T-cell (primary cell): ENCODE results near the gene ENPP3. TPM values are rescaled to one million over a fixed set of nuclear protein-coding genes. Genes with fewer than 3 reads are reported as not detected.

ENCODE experiments used
- ATAC-seq, 4 experiments: fragments of 200-7000 bp in 3 of 4; fragments of 150-1000 bp in 1 of 4; cut with Tn5 transposase; replicated peaks in 1 of 4; 1 replicate in 3 of 4; 2 replicates in 1 of 4; pipeline ENCODE4 v1.10.0; 2021; ENCODE audit warnings: moderate library complexity in 3 of 4, mild to moderate bottlenecking in 2 of 4, moderate number of reproducible peaks in 1 of 4
- CTCF ChIA-PET, 2 donors: fragments of 300-600 bp; sonication (Branson Sonifier 250); formaldehyde crosslinking; loops; one replicate each; lab custom pipeline; 2022; ENCODE audit warnings: antibody characterized with exemption in 2 of 2; lab: Charles Lee
- POLR2A ChIA-PET, 2 donors: fragments of 300-600 bp; sonication (Branson Sonifier 250); formaldehyde crosslinking; loops; one replicate each; lab custom pipeline; 2022; ENCODE audit warnings: antibody characterized with exemption in 2 of 2; lab: Charles Lee
- DNase-seq, 35 experiments: peaks; one replicate each; pipeline versions ENCODE4 v3.0.0 to v3.0.0-alpha.2; 2013 to 2023
- H3K27ac ChIP-seq: one replicate; pipeline ENCODE4 v1.5.1; 2013; ENCODE audit warnings: low read length
- H3K27me3 ChIP-seq, 2 experiments: replicated peaks in 1 of 2; 1 replicate in 1 of 2; 2 replicates in 1 of 2; pipeline versions ENCODE4 v1.6.1 to v1.7.0; 2013; ENCODE audit warnings: low read length in 1 of 2, mixed read lengths in 1 of 2; ENCODE audit not compliant: control insufficient read depth in 2 of 2, insufficient read depth in 2 of 2; ENCODE audit errors: extremely low read depth in 1 of 2
- H3K36me3 ChIP-seq, 2 donors: 1 replicate in 1 of 2; 2 replicates in 1 of 2; pipeline versions ENCODE4 v1.6.1 to v1.7.0; 2013; ENCODE audit warnings: low read length in 1 of 2; ENCODE audit not compliant: control insufficient read depth in 2 of 2, insufficient read depth in 1 of 2; ENCODE audit errors: extremely low read depth in 1 of 2
- H3K4me1 ChIP-seq, 2 experiments: 1 replicate in 1 of 2; 2 replicates in 1 of 2; pipeline versions ENCODE4 v1.6.1 to v1.7.0; 2013; ENCODE audit warnings: low read length in 2 of 2, mixed read lengths in 1 of 2; ENCODE audit not compliant: insufficient read depth in 2 of 2, control insufficient read depth in 1 of 2; ENCODE audit errors: extremely low read depth in 1 of 2
- H3K4me3 ChIP-seq, 2 donors: 1 replicate in 1 of 2; 2 replicates in 1 of 2; pipeline versions ENCODE4 v1.5.1 to v1.7.0; 2013; ENCODE audit warnings: mild to moderate bottlenecking in 2 of 2, low read length in 1 of 2, moderate library complexity in 1 of 2; ENCODE audit not compliant: control insufficient read depth in 1 of 2; ENCODE audit errors: extremely low read depth in 1 of 2
- H3K9me3 ChIP-seq: 2 replicates; pipeline ENCODE4 v1.7.0; 2013
- H3K27ac Mint-ChIP-seq, 2 donors: one replicate each; pipeline ENCODE4 v1.8.0; 2020 to 2021; ENCODE audit warnings: mild to moderate bottlenecking in 2 of 2, mixed read lengths in 2 of 2
- H3K27me3 Mint-ChIP-seq, 2 donors: one replicate each; pipeline ENCODE4 v1.8.0; 2021 to 2022; ENCODE audit warnings: mixed read lengths in 2 of 2
- H3K36me3 Mint-ChIP-seq: one replicate; pipeline ENCODE4 v1.8.0; 2021; ENCODE audit warnings: mixed read lengths
- H3K4me1 Mint-ChIP-seq, 3 donors: one replicate each; pipeline ENCODE4 v1.8.0; 2020 to 2022; ENCODE audit warnings: mixed read lengths in 3 of 3, mild to moderate bottlenecking in 1 of 3
- H3K4me3 Mint-ChIP-seq, 3 donors: one replicate each; pipeline ENCODE4 v1.8.0; 2020 to 2022; ENCODE audit warnings: mild to moderate bottlenecking in 3 of 3, mixed read lengths in 3 of 3, moderate library complexity in 3 of 3
- H3K9me3 Mint-ChIP-seq, 3 donors: one replicate each; pipeline ENCODE4 v1.8.0; 2020 to 2022; ENCODE audit warnings: mixed read lengths in 3 of 3
- WGBS: methylation state at CpG from one replicate; pipeline ENCODE4 v1.1.5; 2013; ENCODE audit warnings: missing lambda C conversion rate; ENCODE audit not compliant: insufficient coverage; 5-methylcytosine and 5-hydroxymethylcytosine counted together
- total RNA-seq, 35 experiments: library from RNA in 6 of 35; stranded (reverse) in 6 of 35; fragments of 120-200 nt in 1 of 35; gene quantifications; one replicate each; pipeline versions ENCODE4 v1.2.1 to v1.2.4 and lab custom pipeline; 2013 to 2026

The ENPP3 gene
- total RNA-seq, 5 donors from 2014 or later (not counting 1 experiment from before 2014, with no cell fraction given): 0.30 to 0.68 (median 0.53) TPM

DNA sequence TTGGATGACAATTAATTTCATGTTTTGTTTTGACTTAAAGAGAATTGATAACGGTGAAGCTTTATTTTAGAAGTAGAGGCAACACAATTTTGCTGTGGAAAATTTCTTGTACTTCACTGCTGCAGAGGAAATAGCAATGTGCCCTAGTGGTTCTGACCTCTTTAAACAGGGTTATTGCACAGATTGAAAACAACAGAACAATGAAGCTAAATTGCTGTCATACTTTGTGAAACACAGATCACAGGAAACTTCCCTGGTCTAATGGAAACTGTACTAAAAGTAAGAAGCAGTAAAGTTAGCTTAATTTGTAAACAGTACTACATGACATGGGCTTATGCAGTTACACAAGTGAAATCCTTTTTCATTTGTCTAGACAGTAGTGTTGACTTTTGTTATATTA, 32.8 kb downstream of the ENPP3 start:
- DNase-seq (no peak), ATAC-seq (no peak)
- no peaks in the 10 kb centered on the region for H3K27me3 ChIP-seq
- H3K4me1 ChIP-seq: no peaks in the 10 kb centered on the region
- no peaks in the 10 kb centered on the region for H3K9me3 ChIP-seq
- Mint-ChIP-seq H3K36me3 (no peaks in the 10 kb centered on the region), H3K4me3 (no peak overlapping the region), H3K27ac (no peak overlapping the region), H3K9me3 (no peaks in the 10 kb centered on the region), H3K4me1 (no peaks in the 10 kb centered on the region), H3K27me3 (no peaks in the 10 kb centered on the region)
- POLR2A ChIA-PET: no interaction called here
- H3K27ac ChIP-seq: no peak overlapping the region
- no peaks in the 10 kb centered on the region for H3K36me3 ChIP-seq
- 50% methylated on average over 1 of the region's 1 CpG for WGBS
- CTCF ChIA-PET: no interaction called here
- no peak overlapping the region for H3K4me3 ChIP-seq

DNA sequence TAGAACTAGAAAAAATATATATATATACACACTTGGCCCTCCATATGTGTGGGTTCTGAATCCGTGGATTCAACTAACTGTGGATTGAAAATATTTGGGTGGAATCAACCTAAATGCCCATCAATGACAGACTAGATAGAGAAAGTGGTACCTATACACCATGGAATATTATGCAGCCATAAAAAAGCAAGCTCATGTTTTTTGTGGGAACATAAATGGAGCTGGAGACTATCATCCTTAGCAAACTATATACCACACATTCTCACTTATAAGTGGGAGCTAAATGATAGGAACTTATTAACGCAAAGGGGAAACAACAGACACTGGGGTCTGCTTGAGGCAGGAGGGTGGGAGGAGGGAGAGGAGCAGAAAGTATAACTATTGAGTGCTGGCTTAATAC, 36.1 kb downstream of the ENPP3 start:
- Histone ChIP-seq H3K36me3 (no peaks in the 10 kb centered on the region), H3K4me3 (no peak overlapping the region), H3K4me1 (no peaks in the 10 kb centered on the region), H3K27ac (no peak overlapping the region), H3K9me3 (no peaks in the 10 kb centered on the region), H3K27me3 (peaks cover 0 to 2% of the 10 kb centered on the region in 2 experiments)
- ChIA-PET CTCF (no interaction called here), POLR2A (no interaction called here)
- Mint-ChIP-seq H3K9me3 (no peaks in the 10 kb centered on the region), H3K4me1 (no peaks in the 10 kb centered on the region), H3K36me3 (peaks cover 3% of the 10 kb centered on the region), H3K27me3 (no peaks in the 10 kb centered on the region), H3K4me3 (no peak overlapping the region), H3K27ac (no peak overlapping the region)
- no peak for ATAC-seq
- WGBS: no CpG with 5 or more reads among the region's 2 CpGs
- DNase-seq: no peak

DNA sequence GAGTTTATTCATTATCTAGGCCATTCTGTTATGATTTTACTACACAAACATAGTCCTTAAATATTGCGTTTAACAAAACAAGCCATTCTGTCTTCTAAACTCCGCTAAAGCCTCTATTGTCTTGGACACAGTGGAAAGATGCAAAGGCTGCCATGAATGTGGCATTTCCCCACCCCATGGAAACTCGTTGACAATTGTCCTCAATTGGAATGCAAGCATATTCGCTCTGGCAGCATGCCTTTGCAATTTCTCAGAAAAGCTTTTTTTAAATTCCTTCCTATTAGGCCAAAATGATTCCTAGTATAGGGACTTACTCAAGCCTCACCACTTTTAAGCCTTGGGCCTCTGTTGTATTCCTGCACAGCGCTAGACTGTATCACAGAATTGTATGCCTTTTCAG, 41.3 kb downstream of the ENPP3 start:
- Histone ChIP-seq H3K36me3 (no peaks in the 10 kb centered on the region), H3K4me1 (no peaks in the 10 kb centered on the region), H3K4me3 (no peak overlapping the region), H3K9me3 (no peaks in the 10 kb centered on the region), H3K27ac (no peak overlapping the region), H3K27me3 (peaks cover 0 to 2% of the 10 kb centered on the region in 2 experiments)
- Mint-ChIP-seq H3K36me3 (peaks cover 3% of the 10 kb centered on the region), H3K4me1 (no peaks in the 10 kb centered on the region), H3K4me3 (no peak overlapping the region), H3K27ac (no peak overlapping the region), H3K9me3 (no peaks in the 10 kb centered on the region), H3K27me3 (no peaks in the 10 kb centered on the region)
- no peak for ATAC-seq
- ChIA-PET CTCF (interaction anchor here in 1 of 2 donors (0.6 kb wide), 1 partner anchor 41 kb away, joined by 4 read pairs; no protein-coding TSS in a partner anchor), POLR2A (no interaction called here)
- 87% methylated on average over 5 of the region's 5 CpGs for WGBS
- no peak for DNase-seq

DNA sequence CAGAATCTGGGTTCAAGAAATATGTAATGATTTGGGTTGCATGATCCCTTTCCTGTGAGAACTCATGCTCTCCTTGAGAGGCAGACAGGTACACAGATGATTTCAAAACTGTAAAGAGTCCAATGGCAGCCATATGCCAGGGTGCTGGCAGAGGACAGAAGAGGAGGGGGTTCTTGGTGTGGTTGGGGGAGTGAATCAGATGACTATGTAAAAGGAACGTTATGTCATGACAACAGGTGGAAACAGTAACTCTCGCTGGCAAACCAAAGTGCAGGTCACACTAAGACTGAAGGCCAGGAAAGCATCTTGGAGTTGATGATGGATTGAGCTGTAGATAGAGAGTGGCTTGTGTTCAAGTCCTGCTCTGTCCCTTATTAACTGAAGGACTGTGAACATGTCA, 43.8 kb downstream of the ENPP3 start:
- WGBS: 92% methylated on average over 2 of the region's 2 CpGs
- POLR2A ChIA-PET: no interaction called here
- no peak for DNase-seq
- H3K27ac Mint-ChIP-seq: no peak overlapping the region
- H3K36me3 Mint-ChIP-seq: peaks cover 5% of the 10 kb centered on the region
- Histone ChIP-seq H3K4me3 (no peak overlapping the region), H3K4me1 (no peaks in the 10 kb centered on the region), H3K27ac (no peak overlapping the region), H3K36me3 (no peaks in the 10 kb centered on the region), H3K27me3 (peaks cover 0 to 1% of the 10 kb centered on the region in 2 experiments), H3K9me3 (no peaks in the 10 kb centered on the region)
- H3K4me1 Mint-ChIP-seq: no peaks in the 10 kb centered on the region
- ATAC-seq: no peak
- H3K9me3 Mint-ChIP-seq: no peaks in the 10 kb centered on the region
- H3K27me3 Mint-ChIP-seq: no peaks in the 10 kb centered on the region
- CTCF ChIA-PET: no interaction called here
- H3K4me3 Mint-ChIP-seq: no peak overlapping the region

DNA sequence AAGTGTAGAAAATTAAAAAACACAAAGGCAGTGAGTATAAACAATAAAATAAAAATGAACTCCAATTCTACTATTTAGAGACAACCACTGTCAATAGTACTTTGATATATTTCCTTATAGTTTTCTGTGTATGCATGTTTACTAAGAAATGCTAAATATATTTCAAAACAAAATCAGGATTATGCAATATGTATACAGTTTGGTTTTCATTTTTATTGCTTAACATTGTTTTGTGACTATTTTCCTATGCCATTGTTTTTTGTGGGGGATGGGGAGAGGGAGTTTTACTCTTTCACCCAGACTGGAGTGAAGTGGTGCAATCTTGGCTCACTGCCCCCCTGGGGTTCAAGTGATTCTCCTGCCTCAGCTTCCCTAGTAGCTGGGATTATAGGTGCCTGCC, 44.5 kb downstream of the ENPP3 start:
- ATAC-seq (no peak), DNase-seq (no peak)
- no peaks in the 10 kb centered on the region for H3K4me1 ChIP-seq
- Mint-ChIP-seq H3K27me3 (no peaks in the 10 kb centered on the region), H3K36me3 (peaks cover 3% of the 10 kb centered on the region), H3K4me1 (no peaks in the 10 kb centered on the region), H3K27ac (no peak overlapping the region), H3K9me3 (no peaks in the 10 kb centered on the region), H3K4me3 (no peak overlapping the region)
- H3K4me3 ChIP-seq: no peak overlapping the region
- no peaks in the 10 kb centered on the region for H3K36me3 ChIP-seq
- no peaks in the 10 kb centered on the region for H3K27me3 ChIP-seq
- POLR2A ChIA-PET: no interaction called here
- no peaks in the 10 kb centered on the region for H3K9me3 ChIP-seq
- H3K27ac ChIP-seq: no peak overlapping the region
- CTCF ChIA-PET: no interaction called here

DNA sequence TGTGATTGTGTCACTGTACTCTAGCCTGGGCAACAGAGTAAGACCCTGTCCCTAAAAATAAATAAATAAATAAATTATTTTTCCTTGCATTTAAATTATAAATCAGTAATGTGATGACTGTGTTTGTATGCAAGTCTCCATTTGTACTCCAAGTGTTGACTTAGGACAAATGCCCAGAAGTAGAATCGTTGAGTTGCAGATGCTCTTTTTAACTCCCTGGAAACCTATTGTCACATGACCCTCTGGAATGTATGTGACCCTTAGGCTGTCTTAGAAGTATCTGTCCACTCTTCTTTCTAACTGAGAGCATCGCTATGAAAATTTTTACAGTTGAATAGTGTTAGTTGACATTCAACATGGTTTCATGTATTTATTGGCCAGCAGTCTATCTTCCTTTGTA, 45.3 kb downstream of the ENPP3 start:
- CTCF ChIA-PET: no interaction called here
- H3K4me1 ChIP-seq: no peaks in the 10 kb centered on the region
- no peak overlapping the region for H3K4me3 Mint-ChIP-seq
- no peaks in the 10 kb centered on the region for H3K36me3 ChIP-seq
- DNase-seq (no peak), ATAC-seq (no peak)
- POLR2A ChIA-PET: no interaction called here
- H3K27me3 Mint-ChIP-seq: no peaks in the 10 kb centered on the region
- no peaks in the 10 kb centered on the region for H3K4me1 Mint-ChIP-seq
- H3K9me3 ChIP-seq: no peaks in the 10 kb centered on the region
- WGBS: 80% methylated on average over 1 of the region's 2 CpGs
- no peak overlapping the region for H3K27ac ChIP-seq
- H3K4me3 ChIP-seq: no peak overlapping the region
- peaks cover 3% of the 10 kb centered on the region for H3K36me3 Mint-ChIP-seq
- H3K27ac Mint-ChIP-seq: no peak overlapping the region
- H3K9me3 Mint-ChIP-seq: no peaks in the 10 kb centered on the region
- no peaks in the 10 kb centered on the region for H3K27me3 ChIP-seq

DNA sequence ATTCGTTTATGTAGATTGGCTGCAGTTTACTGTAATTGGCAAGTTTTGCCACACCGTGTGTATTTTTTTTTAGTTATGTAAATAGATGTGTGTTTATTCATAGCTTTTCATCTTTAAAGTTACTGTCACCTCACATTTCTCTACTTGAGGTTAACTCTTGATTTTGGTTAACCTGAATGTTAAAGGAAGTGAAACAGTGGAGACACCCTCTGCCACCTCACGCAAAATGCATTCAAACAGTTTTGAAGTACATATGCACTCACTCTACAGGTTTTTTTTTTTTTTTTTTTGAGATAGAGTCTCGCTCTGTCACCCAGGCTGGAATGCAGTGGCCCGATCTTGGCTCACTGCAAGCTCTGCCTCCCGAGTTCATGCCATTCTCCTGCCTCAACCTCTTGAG, 46.4 kb downstream of the ENPP3 start:
- peaks cover 3% of the 10 kb centered on the region for H3K36me3 Mint-ChIP-seq
- CTCF ChIA-PET: interaction anchor here in 1 of 2 donors (0.7 kb wide), 1 partner anchor 12 kb away, joined by 9 read pairs; no protein-coding TSS in a partner anchor
- Histone ChIP-seq H3K36me3 (no peaks in the 10 kb centered on the region), H3K4me3 (no peak overlapping the region), H3K4me1 (no peaks in the 10 kb centered on the region), H3K9me3 (no peaks in the 10 kb centered on the region), H3K27me3 (no peaks in the 10 kb centered on the region), H3K27ac (no peak overlapping the region)
- H3K27me3 Mint-ChIP-seq: no peaks in the 10 kb centered on the region
- POLR2A ChIA-PET: interaction anchor here in 1 of 2 donors (0.6 kb wide), 1 partner anchor 21 kb away, joined by 3 read pairs; no protein-coding TSS in a partner anchor
- WGBS: 88% methylated on average over 2 of the region's 6 CpGs
- peaks cover 0 to 5% (median 0%) of the 10 kb centered on the region in 3 donors for H3K4me1 Mint-ChIP-seq
- H3K27ac Mint-ChIP-seq: no peak overlapping the region
- H3K9me3 Mint-ChIP-seq: no peaks in the 10 kb centered on the region
- DNase-seq (no peak), ATAC-seq (no peak)
- H3K4me3 Mint-ChIP-seq: no peak overlapping the region
